B cell (primary cell): ENCODE results near the gene POMT1. TPM values are rescaled to one million over a fixed set of nuclear protein-coding genes. Genes with fewer than 3 reads are reported as not detected.

Experiments used
- ATAC-seq: fragments of 200-7000 bp; cut with Tn5 transposase; one replicate; pipeline ENCODE4 v1.10.0; 2021; ENCODE audit warnings: low read depth, mild to moderate bottlenecking, moderate number of reproducible peaks, moderate library complexity
- CTCF ChIA-PET: fragments of 350-600 bp; sonication (Branson Sonifier 250); formaldehyde crosslinking; loops from one replicate; lab custom pipeline; 2021; ENCODE audit warnings: antibody characterized with exemption, inconsistent platforms; lab: Charles Lee
- POLR2A ChIA-PET: fragments of 350-600 bp; sonication (Branson Sonifier 250); formaldehyde crosslinking; loops from one replicate; lab custom pipeline; 2021; ENCODE audit warnings: antibody characterized with exemption; lab: Charles Lee
- DNase-seq: peaks from one replicate; pipeline ENCODE4 v3.0.0; 2013
- H2AFZ ChIP-seq: 2 replicates; pipeline ENCODE4 v1.6.1; 2012; ENCODE audit warnings: mild to moderate bottlenecking, low read depth, low read length; ENCODE audit not compliant: insufficient read depth, poor library complexity, severe bottlenecking
- H3K27ac ChIP-seq, 2 donors: 1 replicate in 1 of 2; 2 replicates in 1 of 2; pipeline ENCODE4 v1.5.1; 2012 to 2013; ENCODE audit warnings: low read length in 2 of 2, mild to moderate bottlenecking in 2 of 2, moderate library complexity in 1 of 2
- H3K27me3 ChIP-seq, 4 experiments: fragments of 200-600 bp in 1 of 4; sonication (generic) in 1 of 4; replicated peaks in 1 of 4; 1 replicate in 2 of 4; 2 replicates in 2 of 4; pipeline versions ENCODE4 v1.6.1 to v1.7.0; 2013 to 2016; ENCODE audit warnings: low read length in 3 of 4, mild to moderate bottlenecking in 2 of 4, mixed read lengths in 1 of 4, moderate library complexity in 1 of 4; ENCODE audit not compliant: insufficient read depth in 4 of 4, control insufficient read depth in 3 of 4; ENCODE audit errors: control extremely low read depth in 1 of 4
- H3K36me3 ChIP-seq, 2 experiments: replicated peaks in 1 of 2; 1 replicate in 1 of 2; 2 replicates in 1 of 2; pipeline versions ENCODE4 v1.6.1 to v1.7.1; 2013; ENCODE audit warnings: low read length in 1 of 2; ENCODE audit not compliant: insufficient read depth in 2 of 2, control insufficient read depth in 1 of 2; ENCODE audit errors: control extremely low read depth in 1 of 2, extremely low read depth in 1 of 2
- H3K4me1 ChIP-seq, 2 donors: fragments of 200-600 bp in 1 of 2; sonication (generic) in 1 of 2; 1 replicate in 1 of 2; 2 replicates in 1 of 2; pipeline versions ENCODE4 v1.5.1 to v1.6.1; 2013 to 2017; ENCODE audit warnings: low read length in 2 of 2; ENCODE audit not compliant: control insufficient read depth in 2 of 2, insufficient read depth in 2 of 2
- H3K4me2 ChIP-seq: replicated peaks from 2 replicates; pipeline ENCODE3; 2012; ENCODE audit warnings: mild to moderate bottlenecking, low read depth, low read length; ENCODE audit not compliant: poor library complexity, severe bottlenecking
- H3K4me3 ChIP-seq, 5 experiments: fragments of 200-600 bp in 1 of 5; sonication (generic) in 1 of 5; 1 replicate in 3 of 5; 2 replicates in 2 of 5; pipeline versions ENCODE4 v1.5.1 to v1.7.0; 2011 to 2016; ENCODE audit warnings: low read length in 4 of 5, mild to moderate bottlenecking in 4 of 5, low read depth in 2 of 5, control low read depth in 1 of 5, moderate library complexity in 1 of 5; ENCODE audit not compliant: insufficient read depth in 1 of 5; ENCODE audit errors: control extremely low read depth in 1 of 5, extremely low read depth in 1 of 5
- H3K79me2 ChIP-seq: fragments of 200-600 bp; sonication (generic); one replicate; pipeline ENCODE4 v1.6.0; 2016; ENCODE audit warnings: low read length; ENCODE audit not compliant: control insufficient read depth, insufficient read depth
- H3K9ac ChIP-seq: fragments of 200-600 bp; sonication (generic); 2 replicates; pipeline ENCODE4 v1.6.1; 2017; ENCODE audit warnings: mild to moderate bottlenecking, low read length, moderate library complexity
- H3K9me3 ChIP-seq, 3 donors: one replicate each; pipeline versions ENCODE4 v1.6.1 to v1.7.1; 2013; ENCODE audit warnings: low read length in 2 of 3; ENCODE audit not compliant: control insufficient read depth in 2 of 3, insufficient read depth in 1 of 3; ENCODE audit errors: control extremely low read depth in 1 of 3
- H4K20me1 ChIP-seq: 2 replicates; pipeline ENCODE4 v1.6.0; 2012; ENCODE audit warnings: mild to moderate bottlenecking, low read length; ENCODE audit not compliant: insufficient read depth, control insufficient read depth, poor library complexity, severe bottlenecking
- H3K27ac Mint-ChIP-seq: one replicate; pipeline ENCODE4 v1.8.0; 2021; ENCODE audit warnings: mixed read lengths
- H3K27me3 Mint-ChIP-seq: one replicate; pipeline ENCODE4 v1.8.0; 2021; ENCODE audit warnings: mixed read lengths
- H3K4me1 Mint-ChIP-seq: one replicate; pipeline ENCODE4 v1.8.0; 2021; ENCODE audit warnings: mixed read lengths
- H3K4me3 Mint-ChIP-seq: one replicate; pipeline ENCODE4 v1.8.0; 2021; ENCODE audit warnings: mixed read lengths
- H3K9me3 Mint-ChIP-seq: one replicate; pipeline ENCODE4 v1.8.0; 2022; ENCODE audit warnings: mixed read lengths; ENCODE audit not compliant: insufficient read depth
- EZH2 ChIP-seq: IDR thresholded peaks from 2 replicates; pipeline ENCODE4 v1.6.1; 2012; ENCODE audit warnings: borderline replicate concordance, low read depth, mild to moderate bottlenecking, moderate library complexity, low read length; ENCODE audit not compliant: insufficient read depth, poor library complexity, severe bottlenecking
- WGBS: methylation state at CpG from one replicate; pipeline ENCODE4 v1.1.5; 2013; ENCODE audit warnings: missing lambda C conversion rate; ENCODE audit not compliant: insufficient coverage; 5-methylcytosine and 5-hydroxymethylcytosine counted together
- intact Hi-C: fragments of 100-400 bp; cut with micrococcal nuclease; formaldehyde crosslinking; loops from one replicate; pipeline ENCODE4 v1.10.0; 2022
- polyA plus RNA-seq: library from polyadenylated mRNA; depleted of rRNA; stranded (reverse); fragments of >200 nt; gene quantifications from 2 replicates; pipeline ENCODE4 v1.2.3, GENCODE V29; 2012
- total RNA-seq, 2 donors: library from RNA; stranded (reverse); fragments of 120-200 nt in 1 of 2; gene quantifications; 1 replicate in 1 of 2; 2 replicates in 1 of 2; pipeline versions ENCODE4 v1.2.3 to v1.2.4, GENCODE V29; 2013 to 2022
- TF ChIP-seq, protein P1 (sequence below): fragments of 200-600 bp; IDR thresholded peaks from one replicate; pipeline ENCODE4 v1.8.0; 2022; ENCODE audit warnings: antibody characterized with exemption, mild to moderate bottlenecking

The POMT1 gene
- total and polyA plus RNA-seq, 2 donors (not counting 1 experiment from before 2014, with no cell fraction given) = 41.9 to 42.0 TPM

GRCh38 chr9:131468031-131468430 lies 34.7 kb upstream of the POMT1 start:
- no peak for TF ChIP-seq EZH2
- TF ChIP-seq, protein P1, sequence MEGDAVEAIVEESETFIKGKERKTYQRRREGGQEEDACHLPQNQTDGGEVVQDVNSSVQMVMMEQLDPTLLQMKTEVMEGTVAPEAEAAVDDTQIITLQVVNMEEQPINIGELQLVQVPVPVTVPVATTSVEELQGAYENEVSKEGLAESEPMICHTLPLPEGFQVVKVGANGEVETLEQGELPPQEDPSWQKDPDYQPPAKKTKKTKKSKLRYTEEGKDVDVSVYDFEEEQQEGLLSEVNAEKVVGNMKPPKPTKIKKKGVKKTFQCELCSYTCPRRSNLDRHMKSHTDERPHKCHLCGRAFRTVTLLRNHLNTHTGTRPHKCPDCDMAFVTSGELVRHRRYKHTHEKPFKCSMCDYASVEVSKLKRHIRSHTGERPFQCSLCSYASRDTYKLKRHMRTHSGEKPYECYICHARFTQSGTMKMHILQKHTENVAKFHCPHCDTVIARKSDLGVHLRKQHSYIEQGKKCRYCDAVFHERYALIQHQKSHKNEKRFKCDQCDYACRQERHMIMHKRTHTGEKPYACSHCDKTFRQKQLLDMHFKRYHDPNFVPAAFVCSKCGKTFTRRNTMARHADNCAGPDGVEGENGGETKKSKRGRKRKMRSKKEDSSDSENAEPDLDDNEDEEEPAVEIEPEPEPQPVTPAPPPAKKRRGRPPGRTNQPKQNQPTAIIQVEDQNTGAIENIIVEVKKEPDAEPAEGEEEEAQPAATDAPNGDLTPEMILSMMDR = no peak
- POLR2A ChIA-PET = no interaction called here
- WGBS = 100% methylated on average over 2 of the region's 4 CpGs
- DNase-seq (no peak), ATAC-seq (no peak)
- peaks cover 71% of the 10 kb centered on the region for H4K20me1 ChIP-seq
- peaks cover 10 to 91% of the 10 kb centered on the region in 2 experiments for H3K36me3 ChIP-seq
- no peak overlapping the region for H3K27ac ChIP-seq
- intact Hi-C loops = no loop called here
- H3K27ac Mint-ChIP-seq = no peak overlapping the region
- no peak overlapping the region for H3K9ac ChIP-seq
- peaks cover 68% of the 10 kb centered on the region for H3K79me2 ChIP-seq
- H3K27me3 ChIP-seq = no peaks in the 10 kb centered on the region
- no peaks in the 10 kb centered on the region for H3K4me1 ChIP-seq
- H3K4me3 ChIP-seq = no peak overlapping the region
- CTCF ChIA-PET = interaction anchor here (1.0 to 1.1 kb wide), 3 partner anchors 10 to 131 kb away, joined by 3 to 4 read pairs (median 3); no protein-coding TSS in a partner anchor
- H3K9me3 ChIP-seq = no peaks in the 10 kb centered on the region
- H3K4me1 Mint-ChIP-seq = no peaks in the 10 kb centered on the region
- no peak overlapping the region for H3K4me2 ChIP-seq
- no peak overlapping the region for H2AFZ ChIP-seq
- no peaks in the 10 kb centered on the region for H3K9me3 Mint-ChIP-seq
- H3K27me3 Mint-ChIP-seq = no peaks in the 10 kb centered on the region
- no peak overlapping the region for H3K4me3 Mint-ChIP-seq

GRCh38 chr9:131469356-131469755 lies 33.4 kb upstream of the POMT1 start:
- Histone ChIP-seq H3K4me3 (no peak overlapping the region), H3K4me2 (no peak overlapping the region), H3K36me3 (peaks cover 8 to 91% of the 10 kb centered on the region in 2 experiments), H4K20me1 (peaks cover 75% of the 10 kb centered on the region), H3K79me2 (peaks cover 59% of the 10 kb centered on the region), H3K27ac (no peak overlapping the region), H3K27me3 (no peaks in the 10 kb centered on the region), H2AFZ (no peak overlapping the region), H3K9me3 (no peaks in the 10 kb centered on the region), H3K9ac (no peak overlapping the region), H3K4me1 (no peaks in the 10 kb centered on the region)
- Mint-ChIP-seq H3K27me3 (no peaks in the 10 kb centered on the region), H3K4me3 (no peak overlapping the region), H3K27ac (no peak overlapping the region), H3K9me3 (no peaks in the 10 kb centered on the region), H3K4me1 (no peaks in the 10 kb centered on the region)
- 99% methylated on average over 6 of the region's 6 CpGs for WGBS
- DNase-seq (no peak), ATAC-seq (no peak)
- TF ChIP-seq, protein P1 = no peak
- ChIA-PET CTCF (interaction anchor here (1.0 to 1.4 kb wide), 3 partner anchors 9 to 18 kb away, joined by 3 to 4 read pairs (median 3); no protein-coding TSS in a partner anchor), POLR2A (no interaction called here)
- intact Hi-C loops = no loop called here
